Upper lobe of right lung (tissue), 1 donor: ENCODE results near the gene RGS6. TPM values are rescaled to one million over a fixed set of nuclear protein-coding genes. Genes with fewer than 3 reads are reported as not detected.

Experiments used
- ATAC-seq: fragments of 200-7000 bp; cut with Tn5 transposase; one replicate; pipeline ENCODE4 v1.9.1; 2020; ENCODE audit warnings: mild to moderate bottlenecking, moderate library complexity
- DNase-seq: peaks from one replicate; pipeline ENCODE4 v3.0.0-alpha.2; 2020
- H3K27ac ChIP-seq: fragments of 200-600 bp; one replicate; pipeline ENCODE4 v1.8.0; 2022
- H3K27me3 ChIP-seq: fragments of 200-600 bp; one replicate; pipeline ENCODE4 v1.8.0; 2022; ENCODE audit warnings: mild to moderate bottlenecking
- H3K36me3 ChIP-seq: fragments of 200-600 bp; one replicate; pipeline ENCODE4 v1.8.0; 2022
- H3K4me1 ChIP-seq: fragments of 200-600 bp; one replicate; pipeline ENCODE4 v1.8.0; 2022
- H3K4me3 ChIP-seq: fragments of 200-600 bp; one replicate; pipeline ENCODE4 v1.8.0; 2022; ENCODE audit warnings: mild to moderate bottlenecking
- H3K9me3 ChIP-seq: fragments of 200-600 bp; one replicate; pipeline ENCODE4 v1.8.0; 2022
- intact Hi-C: fragments of 100-400 bp; cut with DNase I; formaldehyde crosslinking; loops from one replicate; pipeline ENCODE4 v1.11.0; 2022
- total RNA-seq: library from RNA; stranded (reverse); fragmentation: NEBNext Ultra II Directional; extraction: Animal tissue kit (Norgen Biotek cat#: 25700); gene quantifications from one replicate; pipeline ENCODE4 v1.2.1, GENCODE V29; 2021
- TF ChIP-seq, protein P1 (sequence below): fragments of 200-600 bp; IDR thresholded peaks from one replicate; pipeline ENCODE4 v1.8.0; 2022; ENCODE audit warnings: antibody characterized with exemption
- donor health status: DM: no; HTN: yes; CAD: no; lungs with severe emphysema.

RGS6 gene
- total RNA-seq, 1 donor from 2014 or later = 2.6 TPM

DNA sequence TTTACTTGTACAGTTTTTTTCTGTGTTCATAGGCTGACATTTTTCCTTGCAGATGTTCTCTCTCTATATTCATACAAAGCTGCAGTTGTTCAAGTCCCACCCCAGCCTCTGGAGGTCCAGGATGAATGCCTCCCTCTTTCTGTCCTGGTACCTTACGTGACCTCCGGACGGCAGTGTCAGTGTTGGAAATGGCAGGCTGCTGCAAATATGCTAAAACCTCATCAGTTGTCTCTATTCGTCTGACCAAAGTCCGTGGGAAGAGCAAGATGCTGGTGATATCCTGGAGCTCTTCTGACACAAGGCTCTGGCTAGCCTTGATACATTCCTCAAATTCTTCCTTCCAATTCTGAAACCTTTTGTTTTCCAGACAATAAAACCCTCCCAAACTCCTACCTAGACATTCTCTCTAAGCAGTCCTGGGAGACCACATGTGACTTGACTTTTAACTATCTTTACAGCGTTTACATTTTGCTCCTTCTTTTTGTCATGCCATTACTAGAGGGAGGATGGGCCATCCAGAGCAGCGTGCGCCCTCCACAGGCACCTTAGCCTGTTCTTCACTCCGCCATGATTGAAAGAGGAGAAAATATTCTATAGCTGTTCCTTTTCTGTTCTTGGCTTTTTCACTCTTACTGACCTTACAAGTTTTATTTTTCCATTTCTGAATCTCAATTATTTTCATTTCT, 143.6 kb downstream of the RGS6 start:
- ATAC-seq = no peak
- DNase-seq = no peak
- Histone ChIP-seq H3K9me3 (no peaks in the 10 kb centered on the region), H3K36me3 (no peaks in the 10 kb centered on the region), H3K4me1 (no peaks in the 10 kb centered on the region), H3K27me3 (no peaks in the 10 kb centered on the region), H3K4me3 (no peak overlapping the region), H3K27ac (no peak overlapping the region)
- intact Hi-C loops = no loop called here
- TF ChIP-seq, protein P1, sequence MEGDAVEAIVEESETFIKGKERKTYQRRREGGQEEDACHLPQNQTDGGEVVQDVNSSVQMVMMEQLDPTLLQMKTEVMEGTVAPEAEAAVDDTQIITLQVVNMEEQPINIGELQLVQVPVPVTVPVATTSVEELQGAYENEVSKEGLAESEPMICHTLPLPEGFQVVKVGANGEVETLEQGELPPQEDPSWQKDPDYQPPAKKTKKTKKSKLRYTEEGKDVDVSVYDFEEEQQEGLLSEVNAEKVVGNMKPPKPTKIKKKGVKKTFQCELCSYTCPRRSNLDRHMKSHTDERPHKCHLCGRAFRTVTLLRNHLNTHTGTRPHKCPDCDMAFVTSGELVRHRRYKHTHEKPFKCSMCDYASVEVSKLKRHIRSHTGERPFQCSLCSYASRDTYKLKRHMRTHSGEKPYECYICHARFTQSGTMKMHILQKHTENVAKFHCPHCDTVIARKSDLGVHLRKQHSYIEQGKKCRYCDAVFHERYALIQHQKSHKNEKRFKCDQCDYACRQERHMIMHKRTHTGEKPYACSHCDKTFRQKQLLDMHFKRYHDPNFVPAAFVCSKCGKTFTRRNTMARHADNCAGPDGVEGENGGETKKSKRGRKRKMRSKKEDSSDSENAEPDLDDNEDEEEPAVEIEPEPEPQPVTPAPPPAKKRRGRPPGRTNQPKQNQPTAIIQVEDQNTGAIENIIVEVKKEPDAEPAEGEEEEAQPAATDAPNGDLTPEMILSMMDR = no peak

DNA sequence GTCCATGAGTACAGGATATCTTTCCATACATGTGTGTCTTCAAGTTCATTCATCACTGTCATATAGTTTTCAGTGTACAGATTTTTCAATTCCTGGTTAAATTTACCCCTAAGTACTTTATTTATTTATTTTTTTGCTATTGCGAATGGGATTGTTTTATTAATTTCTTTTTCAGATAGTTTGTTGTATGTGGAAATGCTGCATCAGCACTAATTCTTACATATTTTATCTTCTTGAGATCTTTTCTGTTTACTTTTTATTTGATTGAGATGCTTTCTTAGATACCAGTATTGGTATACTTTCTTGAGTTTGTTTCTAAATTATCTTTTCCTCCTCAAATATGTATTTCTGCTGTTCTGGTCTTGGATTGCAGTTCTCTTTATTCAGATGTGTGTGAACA, 148.9 kb downstream of the RGS6 start:
- Histone ChIP-seq H3K4me3 (no peak overlapping the region), H3K9me3 (no peaks in the 10 kb centered on the region), H3K27me3 (no peaks in the 10 kb centered on the region), H3K4me1 (no peaks in the 10 kb centered on the region), H3K27ac (no peak overlapping the region), H3K36me3 (no peaks in the 10 kb centered on the region)
- DNase-seq (no peak), ATAC-seq (no peak)
- intact Hi-C loops = no loop called here
- TF ChIP-seq, protein P1 = no peak

DNA sequence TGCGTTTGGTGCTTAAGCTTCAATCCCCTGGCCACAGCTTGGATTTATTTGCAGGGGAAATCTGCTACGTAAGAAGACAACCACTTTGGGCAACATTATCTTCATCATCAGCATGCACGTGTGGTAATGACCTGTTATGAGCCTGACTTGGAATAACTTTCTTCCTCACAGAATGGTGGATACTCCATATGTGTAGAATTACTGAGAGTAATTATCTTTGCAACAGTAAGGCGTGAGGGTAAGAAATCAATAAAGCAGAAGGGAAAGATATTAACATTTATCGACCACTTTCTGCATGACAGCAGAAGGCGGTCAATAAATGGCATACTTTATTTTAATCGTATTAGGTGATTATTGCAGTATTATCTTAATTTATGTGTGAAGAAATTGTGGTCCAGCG, 152.7 kb downstream of the RGS6 start:
- ATAC-seq (no peak), DNase-seq (no peak)
- Histone ChIP-seq H3K4me3 (no peak overlapping the region), H3K27me3 (no peaks in the 10 kb centered on the region), H3K36me3 (no peaks in the 10 kb centered on the region), H3K9me3 (no peaks in the 10 kb centered on the region), H3K4me1 (no peaks in the 10 kb centered on the region), H3K27ac (no peak overlapping the region)
- TF ChIP-seq, protein P1 = no peak
- intact Hi-C loops = no loop called here

DNA sequence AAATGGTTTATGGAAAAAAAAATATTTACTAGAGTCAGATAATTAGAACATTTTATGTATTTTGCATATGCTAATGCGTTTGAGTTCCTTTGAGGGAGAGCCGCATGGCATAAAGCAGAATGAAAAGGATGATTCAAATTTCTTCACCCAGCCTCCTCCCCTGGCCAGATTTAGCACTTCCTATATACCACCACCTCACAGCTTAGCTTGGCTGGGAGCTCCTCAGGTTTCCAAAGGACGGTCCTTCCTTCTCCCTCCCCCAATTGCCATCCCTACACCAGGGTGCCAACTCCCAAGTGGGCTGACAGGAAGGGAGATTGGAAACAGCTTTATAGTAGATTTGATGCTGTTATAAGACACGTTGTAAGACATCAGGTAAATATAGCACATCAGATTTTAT, 157.4 kb downstream of the RGS6 start:
- H3K4me3 ChIP-seq = no peak overlapping the region
- ATAC-seq (no peak), DNase-seq (no peak)
- no peak overlapping the region for H3K27ac ChIP-seq
- H3K27me3 ChIP-seq = no peaks in the 10 kb centered on the region
- H3K4me1 ChIP-seq = no peaks in the 10 kb centered on the region
- intact Hi-C loops = no loop called here
- TF ChIP-seq, protein P1 = no peak
- H3K9me3 ChIP-seq = no peaks in the 10 kb centered on the region
- no peaks in the 10 kb centered on the region for H3K36me3 ChIP-seq

DNA sequence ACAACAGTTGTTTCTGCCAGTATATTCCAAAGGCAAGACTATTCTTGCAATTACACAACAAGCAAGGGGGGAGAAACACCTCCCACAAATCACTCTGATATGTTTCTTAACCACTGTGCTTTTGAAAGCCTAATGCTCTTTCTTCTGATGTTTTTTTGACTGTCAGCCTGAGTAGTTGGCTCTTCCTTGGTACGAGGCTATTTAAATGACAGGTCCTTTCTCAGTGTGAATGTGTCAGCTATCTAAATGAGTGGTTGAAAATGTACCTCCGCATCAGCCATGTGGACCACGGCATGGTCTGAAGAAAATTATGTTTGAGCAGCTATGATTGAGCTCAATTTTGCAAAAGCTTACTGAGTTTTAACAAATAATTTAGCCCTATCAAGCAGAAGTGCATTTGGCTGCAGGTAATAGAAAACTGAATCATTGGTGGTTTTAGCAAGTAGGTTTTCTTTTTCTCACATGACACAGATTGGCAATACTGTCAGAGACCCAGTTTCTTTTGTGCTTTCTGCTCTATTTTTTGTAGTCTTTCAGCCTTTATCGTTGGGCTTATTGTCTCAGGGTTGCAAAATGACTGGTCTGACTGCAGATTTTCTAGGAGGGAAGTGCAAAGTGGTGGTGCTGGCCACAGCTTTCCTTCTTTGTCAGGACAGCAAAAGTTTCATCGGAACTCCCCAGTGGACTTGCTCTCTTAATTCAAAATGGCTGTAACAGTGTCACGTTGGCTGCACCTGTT, 162.8 kb downstream of the RGS6 start:
- no peak for ATAC-seq
- intact Hi-C loops = no loop called here
- Histone ChIP-seq H3K27me3 (no peaks in the 10 kb centered on the region), H3K27ac (no peak overlapping the region), H3K9me3 (no peaks in the 10 kb centered on the region), H3K4me1 (no peaks in the 10 kb centered on the region), H3K4me3 (no peak overlapping the region), H3K36me3 (no peaks in the 10 kb centered on the region)
- no peak for DNase-seq
- TF ChIP-seq, protein P1 = no peak
